ENCODE results near the gene GDPD5.
A peak's percentile ranks its signal among the peaks of the same experiment; 100 is the strongest.

The GDPD5 gene

GRCh38 chr11:75525433-75526191, at the start of gene GDPD5:
TSS of gene GDPD5 (minus strand) at chr11:75525941. CDS start at chr11:75477735, 48,206 bp downstream.
- peak; percentile 40 for DNase-seq (ENCODE audit: low read depth, low spot score)

- no peak for DNase-seq (ENCODE audit: low read depth, low spot score)
Measured at GRCh38 chr11:75574698-75575602, 49.2 kb upstream of the GDPD5 start.

- DNase-seq (ENCODE audit: low read depth, low spot score), result no peak
Measured at GRCh38 chr11:75572744-75573143, 47.0 kb upstream of the GDPD5 start.

GRCh38 chr11:75571625-75572024, 45.9 kb upstream of the GDPD5 start:
- DNase-seq (ENCODE audit: low read depth, low spot score), result no peak

- DNase-seq (ENCODE audit: low read depth, low spot score), result no peak
Measured at GRCh38 chr11:75570559-75571139, 44.9 kb upstream of the GDPD5 start.

- no peak for DNase-seq (ENCODE audit: low read depth, low spot score)
Measured at GRCh38 chr11:75568616-75569219, 43.0 kb upstream of the GDPD5 start.

GRCh38 chr11:75567971-75568370, 42.2 kb upstream of the GDPD5 start:
- no peak for DNase-seq (ENCODE audit: low read depth, low spot score)

GRCh38 chr11:75566763-75567279, 41.1 kb upstream of the GDPD5 start:
- DNase-seq (ENCODE audit: low read depth, low spot score), result no peak

- no peak for DNase-seq (ENCODE audit: low read depth, low spot score)
Measured at GRCh38 chr11:75565916-75566762, 40.4 kb upstream of the GDPD5 start.

GRCh38 chr11:75565221-75565814, 39.6 kb upstream of the GDPD5 start:
- no peak for DNase-seq (ENCODE audit: low read depth, low spot score)

GRCh38 chr11:75563978-75564552, 38.3 kb upstream of the GDPD5 start:
- DNase-seq (ENCODE audit: low read depth, low spot score), result no peak

- no peak for DNase-seq (ENCODE audit: low read depth, low spot score)
Measured at GRCh38 chr11:75563501-75563977, 37.8 kb upstream of the GDPD5 start.

- no peak for DNase-seq (ENCODE audit: low read depth, low spot score)
Measured at GRCh38 chr11:75562836-75563484, 37.2 kb upstream of the GDPD5 start.

- no peak for DNase-seq (ENCODE audit: low read depth, low spot score)
Measured at GRCh38 chr11:75562048-75562835, 36.5 kb upstream of the GDPD5 start, which contains the start of gene SERPINH1. TSS of gene SERPINH1 (plus strand) at chr11:75562253. CDS start at chr11:75566350, 4,097 bp downstream.

- DNase-seq (ENCODE audit: low read depth, low spot score), result no peak
Measured at GRCh38 chr11:75561426-75562047, 35.8 kb upstream of the GDPD5 start.

- no peak for DNase-seq (ENCODE audit: low read depth, low spot score)
Measured at GRCh38 chr11:75560644-75561043, 34.9 kb upstream of the GDPD5 start.

GRCh38 chr11:75558939-75559843, 33.5 kb upstream of the GDPD5 start:
- DNase-seq (ENCODE audit: low read depth, low spot score), result no peak
